GM21423 (cell line): ENCODE results near the gene PCDH7.

Experiments
- ATAC-seq: cut with Tn5 transposase; IDR thresholded peaks from one replicate; pipeline ENCODE4 v1.9.1; 2021; ENCODE audit warnings: mild to moderate bottlenecking, moderate library complexity; ENCODE audit not compliant: unreplicated experiment

Gene PCDH7

DNA sequence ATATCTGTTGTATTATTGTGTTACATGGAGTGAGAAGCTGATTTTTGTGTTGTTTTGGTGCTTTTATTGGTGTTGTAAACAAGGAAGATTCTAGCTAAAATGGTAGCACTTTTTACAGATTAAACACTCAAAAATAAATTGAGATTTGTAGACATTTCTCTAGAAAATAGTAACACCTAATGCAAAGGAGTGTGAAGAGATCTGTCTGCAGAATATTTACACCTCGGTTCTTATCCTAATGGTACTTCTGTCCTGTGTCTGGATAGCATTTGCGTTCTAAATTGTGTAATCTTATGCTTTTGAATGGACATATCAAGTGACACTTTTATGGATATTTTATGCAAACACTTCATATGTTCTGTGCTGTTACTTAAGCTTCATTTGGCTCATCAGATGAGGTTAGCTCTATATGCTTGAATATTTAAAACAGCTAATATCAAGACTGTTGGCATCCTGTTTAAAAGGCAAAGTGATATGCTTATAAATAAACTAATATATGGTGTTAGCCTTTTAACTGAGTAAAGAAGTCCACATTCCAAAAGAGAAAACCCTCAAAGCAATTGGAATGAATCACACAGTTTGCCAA lies 6.0 kb downstream of the PCDH7 start:
- ATAC-seq, result no peak

DNA sequence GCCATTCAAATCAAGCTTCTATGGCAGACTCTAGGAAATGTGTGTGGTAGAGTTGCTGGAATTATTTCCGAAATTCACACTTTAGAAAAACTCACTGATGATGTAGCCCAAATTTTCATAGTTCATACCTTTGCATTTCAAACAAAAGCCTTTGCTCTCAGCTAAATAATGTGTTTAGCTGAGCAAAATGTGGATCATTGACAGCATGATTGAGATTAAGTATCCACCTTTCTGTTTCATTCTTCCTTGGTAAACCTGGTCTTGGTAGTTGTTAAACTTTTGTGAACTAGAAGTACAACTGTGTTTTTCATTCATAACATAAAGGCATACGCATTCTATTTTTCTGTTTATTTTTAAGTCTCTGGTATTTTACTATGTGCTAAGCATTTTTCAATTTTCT lies 7.2 kb downstream of the PCDH7 start:
- no peak for ATAC-seq

DNA sequence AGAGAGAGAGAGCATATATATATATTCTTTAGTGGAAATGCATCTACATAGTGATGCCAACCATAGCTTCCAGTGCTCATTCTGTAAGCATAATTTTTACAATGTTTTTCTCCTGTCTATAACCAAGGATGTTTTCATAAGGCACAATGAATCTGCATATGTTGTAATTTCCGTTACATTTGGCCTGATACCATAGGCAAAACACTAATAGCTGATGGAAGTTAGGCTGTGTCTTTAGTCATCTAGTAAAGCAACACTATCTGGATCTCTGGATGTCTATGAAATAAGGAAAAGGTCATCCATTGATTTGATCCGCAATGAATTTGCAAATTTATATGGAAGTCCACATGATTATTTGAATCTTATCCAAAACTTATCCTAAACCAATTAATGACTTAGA lies 8.1 kb downstream of the PCDH7 start:
- ATAC-seq, result no peak

DNA sequence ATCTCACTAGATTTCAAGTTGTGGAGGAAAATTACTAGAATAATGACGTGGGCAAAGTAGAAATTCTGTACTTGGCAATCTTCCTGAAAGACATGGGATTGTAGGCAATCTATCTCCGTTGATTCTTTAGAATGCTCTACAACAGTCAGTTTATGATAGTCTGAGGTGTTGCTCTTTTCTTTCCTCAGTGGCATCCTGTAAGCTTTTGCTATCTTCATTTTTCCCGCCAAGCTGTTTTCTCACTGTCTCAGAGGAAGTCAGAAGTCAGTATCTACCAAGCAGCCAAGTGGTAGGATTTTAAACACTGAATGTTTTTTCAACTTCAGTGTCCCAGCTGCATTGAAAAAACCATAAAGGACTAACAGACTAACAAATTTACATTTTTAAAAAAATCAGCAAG lies 23.7 kb downstream of the PCDH7 start:
- no peak for ATAC-seq

DNA sequence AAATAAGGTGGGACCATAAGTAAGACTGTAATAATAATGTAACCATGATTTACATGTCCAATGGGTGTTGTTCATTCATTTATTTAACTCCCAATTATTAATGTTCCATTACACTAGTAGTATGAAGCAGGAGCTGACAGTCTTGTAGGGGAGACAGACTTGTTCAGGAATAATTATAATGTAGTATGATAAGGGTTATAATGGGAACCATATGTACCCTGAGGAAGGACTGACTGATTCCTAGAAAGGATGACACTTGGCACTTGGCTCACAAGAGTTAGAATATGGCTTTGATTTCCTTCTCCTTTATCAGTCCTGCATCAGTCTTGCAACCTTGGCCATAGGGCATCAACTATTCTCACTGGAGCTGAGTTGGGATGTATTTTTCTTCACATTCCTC lies 24.2 kb downstream of the PCDH7 start:
- ATAC-seq, result no peak

DNA sequence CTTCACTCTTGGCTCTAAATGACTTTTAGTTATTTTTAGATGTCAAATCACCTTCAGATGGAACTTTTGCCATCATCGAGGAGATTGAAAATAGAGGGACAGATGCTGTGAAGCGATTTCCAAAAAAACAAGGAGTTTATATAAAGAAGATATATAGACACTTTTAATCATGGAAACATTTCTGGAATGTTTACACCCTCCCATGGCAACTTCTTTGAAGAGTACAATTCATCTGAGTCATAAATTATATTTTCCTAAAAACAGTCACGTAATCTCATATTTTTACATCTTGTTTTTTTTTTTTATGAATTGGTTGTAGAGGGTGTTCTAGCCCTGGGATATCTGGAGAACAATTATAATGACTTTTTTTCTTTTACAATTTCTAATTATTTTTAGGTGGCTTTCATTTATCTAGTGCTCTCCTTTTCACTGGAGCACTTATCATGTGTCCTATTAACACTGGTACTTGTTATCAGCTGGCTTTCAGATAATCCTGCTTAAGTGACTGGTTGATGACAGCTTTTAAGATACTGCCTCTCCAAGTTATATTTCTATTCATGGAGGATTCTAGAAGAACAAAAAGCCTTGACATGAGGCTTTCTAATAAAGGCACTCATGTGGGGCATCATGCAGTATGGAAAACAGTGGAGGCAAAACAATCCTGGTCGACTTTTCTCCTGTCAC lies 24.9 kb downstream of the PCDH7 start:
- ATAC-seq, result no peak

DNA sequence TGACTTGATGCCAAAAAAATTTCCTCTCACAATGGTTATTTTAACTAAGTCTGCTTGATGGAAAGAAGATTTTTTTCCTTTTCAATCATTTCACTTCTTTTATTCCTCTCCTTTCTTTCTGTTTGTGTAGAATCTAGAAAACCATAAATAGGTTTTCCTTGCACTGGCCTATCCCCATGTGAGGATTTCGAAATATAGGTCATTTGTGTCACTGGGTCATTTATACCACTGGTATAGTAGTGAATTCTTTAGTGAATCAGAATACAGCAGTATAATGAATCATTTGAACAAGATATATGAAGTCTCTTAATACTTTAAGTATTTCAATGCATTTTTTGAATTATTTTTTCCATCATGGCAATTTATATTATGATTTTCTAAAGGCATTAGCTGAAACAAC lies 26.6 kb downstream of the PCDH7 start:
- ATAC-seq, result no peak

DNA sequence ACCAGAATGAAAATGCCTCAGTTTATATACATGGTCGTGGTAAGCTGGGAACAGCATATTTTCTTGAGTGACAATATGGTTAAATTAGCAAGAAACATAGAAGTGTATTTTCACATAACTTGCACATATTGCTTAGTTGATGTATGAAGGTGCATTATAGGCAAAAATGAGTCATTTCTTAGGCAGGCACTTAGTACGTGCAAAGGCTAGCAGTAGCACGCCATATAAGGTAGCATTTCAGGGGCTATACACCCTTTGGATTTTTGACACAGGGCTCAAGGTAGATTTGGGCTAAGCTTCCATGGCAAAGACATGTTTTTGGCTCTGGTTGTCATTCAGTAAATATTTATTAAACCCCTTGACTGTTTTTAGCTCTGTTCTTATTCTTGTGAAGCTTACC lies 33.1 kb downstream of the PCDH7 start:
- no peak for ATAC-seq

DNA sequence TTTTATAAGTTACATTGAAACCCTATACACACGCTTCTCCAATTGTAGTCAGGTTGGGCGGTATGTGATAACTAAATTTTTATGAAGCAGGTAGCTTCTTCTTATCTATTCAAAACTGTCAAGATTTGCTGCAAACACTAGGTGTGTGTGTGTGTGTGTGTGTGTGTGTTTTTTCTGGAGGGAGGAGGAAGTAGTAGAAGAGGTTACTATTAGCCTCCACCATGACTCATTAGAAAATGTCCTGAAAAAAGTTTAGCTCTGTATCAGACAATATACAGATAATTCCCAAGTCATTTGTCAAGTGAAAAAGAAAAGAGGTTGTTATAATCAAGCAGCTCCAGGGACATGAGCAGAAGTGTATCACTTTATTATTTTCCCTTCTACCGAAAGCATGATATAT lies 33.9 kb downstream of the PCDH7 start:
- no peak for ATAC-seq

DNA sequence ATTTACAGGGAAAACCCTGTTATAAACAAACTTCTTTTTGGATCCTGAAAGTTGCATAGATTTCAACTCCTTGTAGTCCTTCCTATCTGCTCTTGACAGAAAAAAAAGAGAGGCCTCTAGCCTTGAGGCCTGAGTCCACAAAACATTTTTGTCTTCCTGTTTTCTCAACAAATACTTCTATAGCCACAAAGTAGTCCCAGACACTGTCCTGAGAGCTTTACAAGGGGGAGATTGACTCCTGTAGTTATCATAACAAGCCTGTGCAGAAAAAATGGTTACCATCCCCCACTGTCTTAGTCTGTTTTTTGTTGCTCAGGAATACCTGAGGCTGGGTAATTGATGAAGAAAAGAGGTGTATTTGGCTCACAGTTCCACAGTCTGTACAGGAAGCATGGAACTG lies 35.2 kb downstream of the PCDH7 start:
- no peak for ATAC-seq

DNA sequence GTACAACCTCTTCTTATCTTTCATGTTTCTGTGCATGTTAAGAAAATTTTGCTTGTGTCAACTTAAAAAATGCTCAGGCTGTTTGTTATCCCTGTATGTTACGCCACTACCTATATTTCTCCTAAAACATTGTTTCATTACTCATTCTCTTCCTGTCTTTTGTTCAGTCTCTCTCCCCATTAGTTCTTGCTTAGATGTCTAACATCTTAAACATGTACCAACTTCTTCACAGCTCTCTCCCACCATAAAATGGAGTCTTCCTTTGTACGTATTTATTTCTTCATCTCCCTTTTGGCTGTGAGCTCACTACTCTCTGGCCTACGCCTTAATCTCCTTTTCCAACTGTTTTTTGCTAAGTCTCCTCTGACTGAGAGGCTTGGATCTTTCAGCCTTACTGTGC lies 36.4 kb downstream of the PCDH7 start:
- no peak for ATAC-seq

DNA sequence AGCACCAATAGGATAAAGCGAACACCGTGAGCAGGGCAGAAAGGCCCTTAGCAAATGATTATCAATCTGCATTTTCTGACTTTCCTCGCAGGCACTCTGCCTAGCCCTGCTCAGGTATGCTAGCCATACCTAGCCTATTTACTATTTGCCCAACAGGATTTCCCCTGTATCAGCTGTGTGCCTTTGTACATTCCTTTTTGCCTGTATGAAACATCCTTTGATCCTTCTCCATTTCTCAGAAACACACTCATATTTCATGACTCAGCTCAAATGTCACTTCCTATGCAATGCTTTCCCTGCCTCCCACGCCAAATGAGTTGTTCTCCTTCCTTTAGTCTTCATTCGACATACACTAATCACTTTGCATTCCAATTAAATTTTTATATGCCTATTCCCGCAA lies 37.2 kb downstream of the PCDH7 start:
- no peak for ATAC-seq

DNA sequence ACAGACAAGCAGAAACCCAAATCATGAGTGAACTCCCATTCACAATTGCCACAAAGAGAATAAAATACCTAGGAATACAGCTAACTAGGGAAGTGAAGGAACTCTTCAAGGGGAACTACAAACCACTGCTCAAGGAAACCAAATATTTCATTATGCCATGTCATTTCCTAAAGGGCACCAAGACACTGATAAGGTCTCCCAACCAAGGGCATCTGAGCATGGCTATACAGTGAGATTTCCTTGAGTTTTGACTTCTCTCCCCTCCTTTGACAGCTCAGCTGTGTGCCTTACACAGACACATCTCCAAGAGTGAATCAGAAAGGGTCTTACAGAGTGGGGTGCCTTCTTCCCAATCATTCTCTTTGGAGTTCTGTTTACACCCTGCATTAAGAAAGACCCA lies 40.4 kb downstream of the PCDH7 start:
- no peak for ATAC-seq

DNA sequence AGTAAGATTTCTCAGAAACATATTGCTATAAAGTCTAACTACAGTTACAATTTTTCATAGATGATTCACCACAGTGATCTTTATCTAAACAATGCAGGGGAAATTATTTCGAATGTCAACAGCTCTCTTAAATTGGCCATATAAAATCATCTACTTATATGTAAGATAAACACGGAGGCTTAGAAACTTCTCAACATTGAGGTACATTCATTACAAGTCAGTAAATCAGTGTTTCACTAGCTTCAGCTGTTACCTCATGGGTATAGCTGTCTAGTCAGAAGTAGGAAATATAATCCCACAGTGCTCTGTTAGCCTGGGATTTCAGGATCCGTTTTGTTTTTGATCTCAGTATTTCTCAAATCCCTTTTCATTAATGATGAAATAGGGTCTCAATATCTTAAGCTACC lies 43.2 kb downstream of the PCDH7 start:
- ATAC-seq, result no peak

DNA sequence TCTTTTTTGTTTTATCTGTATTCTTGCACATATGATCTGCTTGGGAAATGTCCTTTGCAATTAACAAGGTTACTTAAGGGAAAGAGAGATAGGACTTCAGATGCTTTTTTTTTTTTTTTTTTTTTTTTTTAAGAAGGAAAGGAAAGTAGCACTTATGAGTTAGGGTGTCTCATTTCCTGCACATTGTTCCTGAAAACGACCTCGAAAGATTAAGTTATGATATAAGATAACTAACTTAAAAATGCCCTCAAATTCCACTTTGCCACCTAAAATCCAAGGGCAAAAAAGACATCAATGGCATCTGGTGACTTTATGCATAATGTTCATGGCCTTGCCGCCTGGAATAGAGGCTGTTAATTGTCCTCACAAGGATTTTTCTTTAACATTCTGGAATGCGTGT lies 44.9 kb downstream of the PCDH7 start:
- ATAC-seq, result no peak

DNA sequence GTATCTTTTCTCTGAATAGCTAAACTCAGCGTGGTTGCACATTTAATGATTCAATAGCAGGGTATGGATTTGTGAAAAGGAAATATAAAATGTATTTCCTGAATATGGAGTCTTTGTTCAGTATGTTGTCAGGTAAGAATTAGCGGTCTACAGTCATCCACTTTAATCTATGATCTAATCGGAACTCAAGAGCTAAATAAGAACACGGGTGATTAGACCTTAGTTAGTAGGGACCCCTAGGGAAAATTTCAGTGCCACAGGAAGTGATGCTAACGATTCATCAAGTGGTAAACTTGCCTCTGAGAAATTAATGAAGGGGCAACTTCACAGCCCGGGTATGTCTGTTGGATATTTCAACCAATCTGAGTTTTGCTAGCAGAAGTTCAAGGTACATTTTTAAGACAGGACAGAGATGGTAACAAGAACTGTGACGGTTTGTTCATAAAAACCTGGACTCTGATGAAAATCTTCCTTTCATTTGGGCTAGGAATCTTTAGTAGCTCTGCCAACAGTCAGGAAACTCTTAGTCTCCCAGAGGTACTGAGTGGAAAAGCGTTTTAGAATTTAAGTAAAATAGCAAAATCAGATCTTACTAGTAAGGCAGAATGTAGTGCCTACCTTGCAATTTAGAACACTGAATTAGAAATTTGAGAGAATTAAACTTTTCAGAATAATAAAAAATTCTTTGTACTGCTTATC lies 47.1 kb downstream of the PCDH7 start:
- ATAC-seq, result no peak

DNA sequence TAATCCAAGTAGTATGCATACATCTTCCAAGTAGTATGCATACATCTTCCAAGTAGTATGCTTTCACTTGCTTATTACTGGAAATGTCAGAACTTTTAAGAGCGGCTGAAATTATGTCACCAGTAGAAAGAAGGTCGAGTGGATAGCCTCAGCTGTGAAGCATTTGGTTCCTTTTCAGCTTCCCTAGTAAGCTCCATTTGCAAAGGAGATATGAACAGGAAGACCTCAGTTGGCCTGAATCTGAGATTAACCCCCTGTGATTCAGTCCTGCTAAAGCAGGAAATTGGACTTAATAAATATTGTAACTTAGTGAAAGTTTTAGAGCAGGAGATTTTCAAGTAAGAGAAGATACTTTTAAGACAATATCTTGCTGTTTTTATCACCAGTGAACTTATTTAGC lies 48.1 kb downstream of the PCDH7 start:
- no peak for ATAC-seq

DNA sequence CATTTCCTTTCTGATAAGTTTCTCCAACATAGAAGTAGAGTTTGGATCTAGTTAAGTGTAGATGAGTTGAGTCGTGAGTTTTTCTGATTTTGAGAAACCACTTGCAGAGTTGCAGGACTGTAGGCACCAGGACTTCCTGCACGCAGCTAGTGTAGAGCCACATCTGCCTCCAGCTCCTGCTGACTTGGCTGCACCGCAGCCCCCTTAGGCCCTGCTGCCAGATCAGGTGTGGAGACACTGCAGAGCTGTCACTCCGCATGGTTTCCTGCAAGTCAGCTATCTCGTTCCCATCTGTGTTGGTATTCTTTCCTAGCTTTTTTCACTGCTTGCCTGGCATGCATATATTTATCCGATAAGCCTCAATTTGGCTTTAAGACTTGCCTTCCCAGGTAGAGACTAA lies 48.9 kb downstream of the PCDH7 start:
- no peak for ATAC-seq

DNA sequence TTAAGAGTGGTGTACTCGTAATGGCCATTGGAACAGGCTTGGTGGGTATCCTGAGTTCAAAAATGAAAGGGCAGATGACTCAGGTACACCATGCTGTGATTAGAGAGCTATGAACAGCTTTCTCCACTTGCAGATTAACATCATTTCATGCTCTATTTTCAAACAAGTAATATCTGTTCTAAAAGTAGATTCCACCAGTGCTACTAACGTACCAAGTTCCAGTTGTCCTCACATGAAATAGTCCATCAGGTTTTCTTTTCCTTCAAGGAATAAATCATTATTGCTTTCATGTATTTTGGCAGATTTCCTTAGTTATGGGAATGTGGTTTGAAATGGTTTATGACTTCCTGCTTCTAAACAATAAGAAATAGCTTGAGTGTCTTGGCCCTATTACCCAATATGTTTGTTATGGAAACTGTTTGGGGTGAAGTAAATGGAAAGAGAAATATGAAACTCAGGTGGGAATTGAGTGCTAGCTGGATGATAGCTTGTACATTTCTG lies 49.9 kb downstream of the PCDH7 start:
- ATAC-seq, result no peak

DNA sequence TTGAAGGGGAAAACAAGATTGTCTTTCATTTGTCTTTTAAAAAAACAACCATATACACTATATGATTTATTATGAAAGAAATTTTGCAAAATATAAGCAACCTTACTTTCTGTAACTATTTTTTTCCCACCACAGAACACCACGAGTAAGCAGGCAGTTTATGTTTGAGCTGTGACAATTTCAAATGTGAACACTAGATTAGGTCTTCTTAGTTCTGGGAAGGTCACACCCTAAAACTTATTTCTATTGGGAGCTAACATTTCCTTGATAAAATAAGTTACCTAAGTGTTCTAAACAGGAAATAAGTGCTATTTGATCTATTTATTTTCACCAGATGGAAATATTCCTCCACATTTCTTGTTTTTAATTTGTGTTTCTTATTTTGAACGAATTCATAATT lies 50.6 kb downstream of the PCDH7 start:
- no peak for ATAC-seq

DNA sequence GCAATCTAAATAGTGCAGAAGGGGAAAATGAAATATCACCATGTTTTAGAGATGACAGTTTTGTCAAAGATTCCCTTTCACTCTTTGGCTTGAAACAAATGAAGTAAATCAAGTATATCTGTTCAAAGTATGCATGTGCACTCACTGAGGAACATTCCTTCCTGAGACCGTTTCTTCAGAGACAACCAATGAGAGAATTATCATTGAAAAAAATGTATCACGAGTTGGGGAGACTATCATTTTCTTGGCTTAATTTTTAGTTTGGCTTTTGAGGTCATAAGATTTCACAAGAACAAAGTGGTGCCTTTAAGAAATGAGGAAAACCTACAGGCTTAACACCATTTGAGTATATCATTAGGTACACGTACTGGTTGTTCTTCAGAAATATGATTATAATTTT lies 56.3 kb downstream of the PCDH7 start:
- ATAC-seq, result no peak

DNA sequence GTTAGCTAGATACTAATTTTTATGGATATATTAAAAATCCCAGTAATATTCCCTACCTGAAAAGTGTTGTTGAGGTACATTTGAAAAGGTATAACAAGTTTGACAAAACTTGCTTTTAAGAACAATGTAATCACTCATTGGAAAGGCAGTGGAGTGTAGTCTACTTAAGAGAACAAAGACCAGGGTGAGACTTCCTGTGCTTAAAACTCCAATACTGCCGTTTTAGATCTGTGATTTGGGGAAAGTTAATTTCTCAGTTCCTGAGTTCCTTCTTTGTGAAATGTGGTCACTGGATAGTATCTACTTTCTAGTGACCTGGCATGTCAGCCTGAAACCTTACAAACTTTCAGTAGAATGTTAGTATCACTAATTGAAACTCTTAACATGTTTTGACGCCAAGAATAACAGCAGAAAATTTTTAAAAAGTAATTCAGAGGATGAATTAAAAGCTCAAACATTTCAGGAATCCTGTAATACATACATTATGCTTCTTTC lies 56.8 kb downstream of the PCDH7 start:
- no peak for ATAC-seq
